ENCODE data around the gene IL10RA.
A peak's percentile ranks its signal among the peaks of the same experiment; 100 is the strongest.

Gene IL10RA

DNA sequence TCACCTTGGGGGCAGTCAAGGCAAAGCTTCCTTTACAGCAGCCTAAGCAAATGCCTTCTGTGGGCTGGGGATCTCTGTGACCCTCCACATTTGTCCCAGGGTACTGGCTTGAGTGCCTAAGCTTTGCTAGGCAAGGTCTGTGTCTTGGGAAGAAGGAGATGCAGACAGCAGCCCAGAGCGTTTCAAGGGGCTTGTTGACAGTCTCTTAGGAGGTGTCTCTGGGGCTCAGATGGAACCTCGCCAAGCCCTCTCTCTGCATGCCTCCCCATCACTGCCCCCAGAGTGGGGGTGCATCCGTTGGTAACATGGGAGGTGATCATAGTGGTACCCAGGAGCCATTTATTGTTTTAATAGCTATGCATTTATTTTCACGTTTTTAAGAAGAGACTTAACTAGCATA lies 61.6 kb downstream of the IL10RA start:
- DNase-seq (ENCODE audit: low read depth): no peak
- no peak for TF ChIP-seq CTCF (IDR thresholded peaks at IDR 0.05; ENCODE audit: insufficient read depth, low read depth, low read length, missing control alignments)
- H3K4me3 ChIP-seq (ENCODE audit: low read depth, low read length): no peak overlapping the region

DNA sequence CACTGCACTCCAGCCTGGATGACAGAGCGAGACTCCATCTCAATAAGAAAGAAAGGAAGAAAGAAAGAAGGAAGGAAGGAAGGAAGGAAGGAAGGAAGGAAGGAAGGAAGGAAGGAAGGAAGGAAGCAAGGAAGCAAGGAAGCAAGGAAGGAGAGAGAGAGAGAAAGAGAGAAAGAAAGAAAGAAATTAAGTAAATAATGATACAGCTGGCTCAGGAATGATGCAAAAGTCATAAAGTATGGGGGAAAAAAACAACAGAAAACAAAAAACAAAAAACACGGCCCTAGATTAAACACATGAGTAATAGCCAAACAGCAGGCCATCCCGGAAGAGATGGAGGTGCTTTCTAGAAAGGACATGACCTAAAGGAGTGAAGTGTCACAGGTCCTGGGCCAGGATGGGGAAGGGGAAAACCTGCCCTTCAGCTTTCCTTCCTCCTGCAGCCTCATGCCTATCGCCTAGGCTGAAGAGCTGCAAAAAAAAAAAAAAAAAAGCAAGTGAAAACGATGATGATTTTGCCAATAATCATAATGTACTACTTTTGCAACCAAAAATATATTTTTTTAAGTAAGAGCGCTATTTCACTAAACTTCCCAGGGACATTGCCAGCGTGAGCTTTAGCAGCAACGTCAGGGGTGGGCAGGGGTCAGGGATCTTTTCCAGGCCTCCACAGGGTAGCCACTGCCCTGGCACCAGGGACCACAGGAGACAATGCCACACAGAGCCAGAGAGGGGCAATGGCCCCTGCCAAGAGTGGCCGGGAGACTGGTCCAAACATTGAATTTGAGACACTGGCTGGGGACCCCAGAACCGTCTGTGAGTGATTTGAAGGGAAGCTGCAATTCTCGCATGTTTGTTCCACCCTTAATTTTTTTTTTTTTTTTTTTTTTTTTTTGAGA lies 62.5 kb downstream of the IL10RA start:
- TF ChIP-seq CTCF (IDR thresholded peaks at IDR 0.05; ENCODE audit: insufficient read depth, low read depth, low read length, missing control alignments): no peak

DNA sequence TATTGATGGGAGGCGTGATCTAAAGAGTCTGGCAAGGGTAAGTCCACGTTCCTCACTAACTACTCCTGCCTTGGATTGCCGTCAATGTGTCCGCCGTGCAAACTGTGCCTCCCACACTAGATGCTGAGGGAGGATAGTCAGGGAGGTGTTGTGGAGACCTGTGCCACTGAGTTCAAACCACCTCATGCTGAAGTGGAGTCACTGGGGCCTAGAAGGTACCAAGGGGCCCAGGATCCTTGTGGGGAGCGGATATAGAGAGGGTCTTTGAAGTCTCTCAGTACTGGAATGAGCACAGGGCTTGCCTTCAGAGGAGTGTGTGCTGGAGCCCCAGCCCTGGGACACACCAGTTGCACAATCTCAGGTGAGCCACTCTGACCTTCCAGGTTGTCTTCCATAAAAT lies 63.6 kb downstream of the IL10RA start:
- no peak for DNase-seq (ENCODE audit: low read depth)

More for the DNA sequence above, 62.5 kb downstream of the IL10RA start:
- DNase-seq (ENCODE audit: low read depth): peak; percentile 29
- no peak overlapping the region for H3K4me3 ChIP-seq (ENCODE audit: low read depth, low read length)

DNA sequence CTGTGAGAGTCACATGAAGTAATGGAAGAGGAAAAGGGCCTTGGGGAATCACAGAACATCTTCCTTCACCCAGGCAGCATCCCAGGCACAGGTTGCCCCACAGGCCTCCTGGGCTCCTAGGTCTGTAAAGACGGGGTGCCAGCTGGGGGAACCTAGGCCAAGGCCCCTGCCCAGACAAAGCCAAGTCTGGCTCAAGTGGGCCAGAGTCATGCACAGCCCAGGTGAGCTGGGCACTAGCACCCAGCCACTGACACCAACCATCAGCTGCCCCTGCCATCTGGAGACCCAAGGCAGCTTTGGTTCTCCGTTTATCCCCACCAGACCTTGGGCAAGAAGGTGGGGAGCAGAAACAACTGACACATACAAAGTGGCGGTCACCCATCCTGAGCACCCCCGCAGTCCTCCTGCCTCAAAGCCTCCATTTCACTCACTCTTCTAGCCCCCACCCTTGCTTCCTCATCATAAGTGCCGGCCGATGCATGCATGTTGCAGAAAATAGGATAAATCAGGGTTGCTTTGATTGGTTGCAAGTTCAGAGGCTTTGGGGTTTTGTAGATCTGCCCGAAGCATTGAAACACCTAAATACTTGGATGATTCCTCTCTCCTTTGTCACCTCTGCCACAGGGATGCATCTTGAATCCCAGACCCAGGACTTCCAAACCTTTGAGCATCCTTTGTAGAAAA lies 64.2 kb downstream of the IL10RA start:
- no peak for DNase-seq (ENCODE audit: low read depth)
- TF ChIP-seq CTCF (IDR thresholded peaks at IDR 0.05; ENCODE audit: insufficient read depth, low read depth, low read length, missing control alignments): no peak
- no peak overlapping the region for H3K4me3 ChIP-seq (ENCODE audit: low read depth, low read length)

More for the DNA sequence above, 63.6 kb downstream of the IL10RA start:
- TF ChIP-seq CTCF (IDR thresholded peaks at IDR 0.05; ENCODE audit: insufficient read depth, low read depth, low read length, missing control alignments): no peak
- no peak overlapping the region for H3K4me3 ChIP-seq (ENCODE audit: low read depth, low read length)
